ENCODE measurements around the gene RCL1. TPM values are rescaled to one million over a fixed set of nuclear protein-coding genes. Genes with fewer than 3 reads are reported as not detected.

RCL1 gene
- total and polyA plus RNA-seq, 2 of the 13 experiments (the other 11 are each of a cell fraction or from before 2014, with no cell fraction given): 22.3 to 31.6 TPM

GRCh38 chr9:4832786-4833579 lies 40.2 kb downstream of the RCL1 start:
- ChIA-PET CTCF (ENCODE audit: low intra/inter-chr PET ratio, low total read pairs) (no interaction called here), POLR2A (interaction anchor here (0.7 to 1.9 kb wide), 5 partner anchors 13 to 155 kb away, joined by 3 to 7 read pairs (median 4); partner anchors contain the start of gene RCL1)
- H3K4me2 ChIP-seq (ENCODE audit: low read depth, low read length): peak overlapping the region; percentile 29; the same call in 1 of the 2 replicates
- intact Hi-C loops (cut with micrococcal nuclease; ENCODE audit: unreplicated experiment) (no loop called here), in situ Hi-C loops (cut with HindIII; ENCODE audit: extremely low pct_ligation_motif_present, low pct_unique_long_range_greater_than_20kb) (no loop called here)
- peaks cover 21% of the 10 kb centered on the region for H3K79me2 ChIP-seq (ENCODE audit: insufficient read depth, low read length)
- H3K4me1 ChIP-seq (ENCODE audit: insufficient read depth, low read length): peaks cover 99% of the 10 kb centered on the region
- no peaks in the 10 kb centered on the region for H3K9me3 ChIP-seq (ENCODE audit: low read length)
- FAIRE-seq (no peak), DNase-seq (ENCODE audit: low spot score) (peak; percentile 94), ATAC-seq (peak; percentile 67)
- H3K36me3 ChIP-seq (replicated peaks in 1 of 2; ENCODE audit: control insufficient read depth in 1 of 2, insufficient read depth in 2 of 2, low read length in 2 of 2): peaks cover 0 to 14% of the 10 kb centered on the region in 2 experiments; a peak in 3 of 5 replicates
- 65% methylated on average over 7 of the region's 7 CpGs for WGBS (ENCODE audit: low lambda C conversion rate)
- H3K27ac ChIP-seq (ENCODE audit: extremely low read length, insufficient read depth, low read length): peak overlapping the region; percentile 75
- no peak overlapping the region for H3K4me3 ChIP-seq (replicated peaks in 1 of 3; ENCODE audit: insufficient read depth in 1 of 3, low read depth in 2 of 3, low read length in 3 of 3)
- no peak overlapping the region for H2AFZ ChIP-seq (ENCODE audit: low read length)
- H3K9ac ChIP-seq (ENCODE audit: insufficient read depth, low read depth, low read length): peak overlapping the region; percentile 53; the same call in 1 of the 2 replicates
- no TSS peak for BruUV-seq (replicated peaks)
- no peaks in the 10 kb centered on the region for H4K20me1 ChIP-seq (ENCODE audit: insufficient read depth, low read length)
- H3K27me3 ChIP-seq (ENCODE audit: control insufficient read depth in 1 of 2, insufficient read depth in 2 of 2, low read length in 2 of 2): no peaks in the 10 kb centered on the region
- TF ChIP-seq ZSCAN9 (CRISPR knock-in tag; IDR thresholded peaks at IDR 0.05; ENCODE audit: borderline replicate concordance) (0 out of 2 replicates have a peak, but pooled peaks have one; percentile 13), ERF (CRISPR knock-in tag; IDR thresholded peaks at IDR 0.05) (0 out of 2 replicates have a peak, but pooled peaks have one; percentile 23), SOX5 (CRISPR knock-in tag; IDR thresholded peaks at IDR 0.05; ENCODE audit: borderline replicate concordance) (peak; percentile 90; the same call in 1 of the 2 replicates), MIER3 (CRISPR knock-in tag; IDR thresholded peaks at IDR 0.05; ENCODE audit: borderline replicate concordance) (peak; percentile 81), NFE2L2 (IDR thresholded peaks at IDR 0.05; ENCODE audit: low read length) (peak; percentile 51), JUND (CRISPR knock-in tag; IDR thresholded peaks at IDR 0.05) (peak; percentile 38; the same call in 1 of the 2 replicates), ZNF792 (CRISPR knock-in tag; IDR thresholded peaks at IDR 0.05) (0 out of 2 replicates have a peak, but pooled peaks have one; percentile 26), POLR2G (IDR thresholded peaks at IDR 0.05; ENCODE audit: low read depth, low read length) (no peak), NR2F1 (CRISPR knock-in tag; IDR thresholded peaks at IDR 0.05) (peak in 1 of 2 experiments; percentile 24; a peak in 1 of 4 replicates), HNF4A (CRISPR knock-in tag; IDR thresholded peaks at IDR 0.05) (0 out of 2 replicates have a peak, but pooled peaks have one; percentile 8), FOSL1 (CRISPR knock-in tag; IDR thresholded peaks at IDR 0.05; ENCODE audit: borderline replicate concordance) (peak; percentile 70; the same call in 1 of the 2 replicates), FOXA3 (CRISPR knock-in tag; IDR thresholded peaks at IDR 0.05) (peak; percentile 78), TBX2 (CRISPR knock-in tag; IDR thresholded peaks at IDR 0.05; ENCODE audit: borderline replicate concordance) (peak; percentile 40; the same call in 1 of the 2 replicates), ZNF841 (CRISPR knock-in tag; IDR thresholded peaks at IDR 0.05; ENCODE audit: borderline replicate concordance) (no peak), KAT8 (CRISPR knock-in tag; IDR thresholded peaks at IDR 0.05) (peak; percentile 35; the same call in 1 of the 2 replicates), TFE3 (CRISPR knock-in tag; IDR thresholded peaks at IDR 0.05) (peak; percentile 75; the same call in 1 of the 2 replicates)
- TF ChIP-seq, protein P1, sequence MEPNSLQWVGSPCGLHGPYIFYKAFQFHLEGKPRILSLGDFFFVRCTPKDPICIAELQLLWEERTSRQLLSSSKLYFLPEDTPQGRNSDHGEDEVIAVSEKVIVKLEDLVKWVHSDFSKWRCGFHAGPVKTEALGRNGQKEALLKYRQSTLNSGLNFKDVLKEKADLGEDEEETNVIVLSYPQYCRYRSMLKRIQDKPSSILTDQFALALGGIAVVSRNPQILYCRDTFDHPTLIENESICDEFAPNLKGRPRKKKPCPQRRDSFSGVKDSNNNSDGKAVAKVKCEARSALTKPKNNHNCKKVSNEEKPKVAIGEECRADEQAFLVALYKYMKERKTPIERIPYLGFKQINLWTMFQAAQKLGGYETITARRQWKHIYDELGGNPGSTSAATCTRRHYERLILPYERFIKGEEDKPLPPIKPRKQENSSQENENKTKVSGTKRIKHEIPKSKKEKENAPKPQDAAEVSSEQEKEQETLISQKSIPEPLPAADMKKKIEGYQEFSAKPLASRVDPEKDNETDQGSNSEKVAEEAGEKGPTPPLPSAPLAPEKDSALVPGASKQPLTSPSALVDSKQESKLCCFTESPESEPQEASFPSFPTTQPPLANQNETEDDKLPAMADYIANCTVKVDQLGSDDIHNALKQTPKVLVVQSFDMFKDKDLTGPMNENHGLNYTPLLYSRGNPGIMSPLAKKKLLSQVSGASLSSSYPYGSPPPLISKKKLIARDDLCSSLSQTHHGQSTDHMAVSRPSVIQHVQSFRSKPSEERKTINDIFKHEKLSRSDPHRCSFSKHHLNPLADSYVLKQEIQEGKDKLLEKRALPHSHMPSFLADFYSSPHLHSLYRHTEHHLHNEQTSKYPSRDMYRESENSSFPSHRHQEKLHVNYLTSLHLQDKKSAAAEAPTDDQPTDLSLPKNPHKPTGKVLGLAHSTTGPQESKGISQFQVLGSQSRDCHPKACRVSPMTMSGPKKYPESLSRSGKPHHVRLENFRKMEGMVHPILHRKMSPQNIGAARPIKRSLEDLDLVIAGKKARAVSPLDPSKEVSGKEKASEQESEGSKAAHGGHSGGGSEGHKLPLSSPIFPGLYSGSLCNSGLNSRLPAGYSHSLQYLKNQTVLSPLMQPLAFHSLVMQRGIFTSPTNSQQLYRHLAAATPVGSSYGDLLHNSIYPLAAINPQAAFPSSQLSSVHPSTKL (CRISPR knock-in tag; IDR thresholded peaks at IDR 0.05): peak; percentile 91
- TF ChIP-seq, protein P2, sequence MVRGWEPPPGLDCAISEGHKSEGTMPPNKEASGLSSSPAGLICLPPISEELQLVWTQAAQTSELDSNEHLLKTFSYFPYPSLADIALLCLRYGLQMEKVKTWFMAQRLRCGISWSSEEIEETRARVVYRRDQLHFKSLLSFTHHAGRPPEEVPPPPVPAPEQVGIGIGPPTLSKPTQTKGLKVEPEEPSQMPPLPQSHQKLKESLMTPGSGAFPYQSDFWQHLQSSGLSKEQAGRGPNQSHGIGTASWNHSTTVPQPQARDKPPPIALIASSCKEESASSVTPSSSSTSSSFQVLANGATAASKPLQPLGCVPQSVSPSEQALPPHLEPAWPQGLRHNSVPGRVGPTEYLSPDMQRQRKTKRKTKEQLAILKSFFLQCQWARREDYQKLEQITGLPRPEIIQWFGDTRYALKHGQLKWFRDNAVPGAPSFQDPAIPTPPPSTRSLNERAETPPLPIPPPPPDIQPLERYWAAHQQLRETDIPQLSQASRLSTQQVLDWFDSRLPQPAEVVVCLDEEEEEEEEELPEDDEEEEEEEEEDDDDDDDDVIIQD (CRISPR knock-in tag; IDR thresholded peaks at IDR 0.05; ENCODE audit: low read depth): 0 out of 2 replicates have a peak, but pooled peaks have one; percentile 64

All from HepG2 (cell line).